GM19372 (cell line): Measurements from ENCODE around the gene NLGN3.

Experiments
- ATAC-seq: cut with Tn5 transposase; IDR thresholded peaks from one replicate; pipeline ENCODE4 v1.9.1; 2021; ENCODE audit warnings: mild to moderate bottlenecking, low read depth, moderate library complexity; ENCODE audit not compliant: unreplicated experiment

The NLGN3 gene

DNA sequence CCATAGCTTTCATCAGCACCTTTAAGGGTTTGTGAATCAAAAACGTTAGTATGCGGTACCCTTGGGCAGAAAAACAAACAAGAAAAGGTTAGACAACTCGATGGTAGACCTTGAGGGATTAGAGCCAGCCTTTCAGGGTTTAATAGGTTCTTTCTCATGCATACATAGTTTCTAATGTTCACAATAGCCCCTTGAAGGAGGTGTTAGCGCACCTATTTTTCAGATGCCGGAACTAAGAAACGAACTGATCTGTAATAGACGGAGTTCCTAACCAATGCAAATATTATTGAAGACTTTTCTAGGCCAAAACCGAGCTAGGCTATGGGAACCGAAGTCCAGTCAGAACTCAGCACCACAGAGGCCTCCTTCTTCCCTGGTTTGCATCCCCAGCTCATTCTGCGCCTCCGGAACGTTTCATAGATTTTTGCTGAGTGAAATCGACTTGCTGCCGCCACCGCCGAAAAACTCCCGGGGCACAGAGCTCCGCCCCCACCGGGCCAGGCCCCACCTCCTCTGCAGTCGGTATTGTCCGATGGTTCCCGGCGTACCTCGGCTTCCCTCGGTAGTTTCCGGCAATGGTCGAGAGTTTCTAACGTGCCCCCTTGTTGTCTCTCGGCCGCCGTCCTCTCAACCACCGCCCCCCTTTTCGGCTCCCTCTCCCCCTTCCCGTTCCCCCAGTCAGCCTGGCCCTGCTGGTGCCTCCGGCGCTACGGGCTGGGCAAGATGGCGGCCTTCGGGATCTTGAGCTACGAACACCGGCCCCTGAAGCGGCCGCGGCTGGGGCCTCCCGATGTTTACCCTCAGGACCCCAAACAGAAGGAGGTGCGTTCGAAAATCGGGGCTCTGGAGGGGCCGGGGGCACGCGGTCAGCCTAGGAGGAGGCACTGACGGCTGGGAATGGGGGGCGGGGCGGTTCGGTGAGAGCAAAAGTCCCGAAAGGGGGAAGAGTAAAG lies 26.3 kb upstream of the NLGN3 start, which contains the start of gene MED12:
Gene MED12 (plus strand): TSS at position 565 of the 953 bp plus-strand sequence. CDS start 159 bp downstream, at position 724.
- ATAC-seq, result peak; percentile 89

DNA sequence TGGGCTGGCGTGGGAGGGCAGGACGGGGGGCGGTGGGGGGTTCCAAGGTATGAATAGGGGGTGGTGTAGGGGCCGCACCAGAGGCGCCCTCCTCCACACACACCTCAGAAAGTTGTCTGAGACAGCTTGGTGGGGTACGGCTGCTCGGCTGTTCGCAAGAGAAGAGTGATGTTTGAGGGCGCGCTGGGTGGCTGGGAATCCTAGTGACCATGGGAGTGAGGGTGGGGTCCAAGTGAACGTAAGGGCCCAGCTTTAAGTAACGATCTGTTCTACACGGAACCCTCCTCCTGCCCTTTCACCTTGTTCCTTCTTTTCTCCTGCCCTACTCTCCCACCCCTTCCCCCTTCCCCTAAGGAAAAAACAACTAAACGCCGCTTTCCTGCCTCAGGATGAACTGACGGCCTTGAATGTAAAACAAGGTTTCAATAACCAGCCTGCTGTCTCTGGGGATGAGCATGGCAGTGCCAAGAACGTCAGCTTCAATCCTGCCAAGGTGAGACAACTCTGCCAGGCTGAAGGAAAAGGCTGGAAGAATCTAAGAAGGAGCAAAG lies 25.6 kb upstream of the NLGN3 start:
- ATAC-seq, result no peak

DNA sequence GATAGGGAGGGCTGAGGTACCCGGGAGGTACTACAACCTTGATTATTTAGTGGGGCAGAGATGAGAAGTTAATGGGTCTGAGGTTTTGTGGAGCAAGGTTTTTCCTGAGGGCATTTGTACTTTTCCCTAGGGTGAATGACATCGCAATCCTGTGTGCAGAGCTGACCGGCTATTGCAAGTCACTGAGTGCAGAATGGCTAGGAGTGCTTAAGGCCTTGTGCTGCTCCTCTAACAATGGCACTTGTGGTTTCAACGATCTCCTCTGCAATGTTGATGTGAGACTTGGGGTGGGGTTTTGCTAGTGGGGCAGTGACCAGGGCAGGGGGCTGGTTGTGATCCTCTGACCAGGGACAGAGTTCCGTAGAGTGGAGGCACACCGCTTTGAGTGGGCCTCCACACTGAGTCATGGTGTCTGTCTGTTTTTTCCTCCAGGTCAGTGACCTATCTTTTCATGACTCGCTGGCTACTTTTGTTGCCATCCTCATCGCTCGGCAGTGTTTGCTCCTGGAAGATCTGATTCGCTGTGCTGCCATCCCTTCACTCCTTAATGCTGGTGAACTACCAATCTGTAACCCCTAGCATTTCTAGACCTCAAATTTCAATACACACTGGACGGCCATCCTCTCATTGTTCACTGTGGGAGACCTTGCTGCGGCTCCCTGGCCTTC lies 16.3 kb upstream of the NLGN3 start:
- ATAC-seq, result no peak

DNA sequence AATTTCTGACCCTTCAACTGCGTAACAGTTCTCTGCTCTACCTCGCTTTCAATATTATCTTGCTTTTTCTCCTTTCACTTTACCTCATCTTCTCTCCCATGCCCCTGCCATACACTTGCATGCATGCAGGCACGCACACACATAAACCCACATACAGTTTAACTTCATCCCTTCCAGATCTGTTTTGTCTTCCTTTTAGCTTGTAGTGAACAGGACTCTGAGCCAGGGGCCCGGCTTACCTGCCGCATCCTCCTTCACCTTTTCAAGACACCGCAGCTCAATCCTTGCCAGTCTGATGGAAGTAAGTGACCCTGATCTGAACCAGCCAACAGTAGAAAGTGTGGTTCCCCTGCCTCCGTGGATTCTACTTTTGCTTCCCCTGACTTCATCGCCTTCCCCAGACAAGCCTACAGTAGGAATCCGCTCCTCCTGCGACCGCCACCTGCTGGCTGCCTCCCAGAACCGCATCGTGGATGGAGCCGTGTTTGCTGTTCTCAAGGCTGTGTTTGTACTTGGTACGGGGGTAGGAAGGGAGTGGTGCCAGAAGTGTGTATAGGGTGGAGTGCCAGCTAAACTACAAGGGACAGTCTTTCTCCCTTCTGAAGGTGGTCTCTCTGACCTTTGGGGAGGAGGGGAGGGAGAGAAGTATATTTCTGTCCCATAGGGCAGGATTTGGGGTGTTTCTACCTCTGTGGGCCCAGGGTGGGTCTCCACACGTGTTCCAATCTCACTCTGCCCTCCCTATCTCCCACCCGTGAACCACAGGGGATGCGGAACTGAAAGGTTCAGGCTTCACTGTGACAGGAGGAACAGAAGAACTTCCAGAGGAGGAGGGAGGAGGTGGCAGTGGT lies 15.5 kb upstream of the NLGN3 start:
- ATAC-seq, result peak; percentile 59

DNA sequence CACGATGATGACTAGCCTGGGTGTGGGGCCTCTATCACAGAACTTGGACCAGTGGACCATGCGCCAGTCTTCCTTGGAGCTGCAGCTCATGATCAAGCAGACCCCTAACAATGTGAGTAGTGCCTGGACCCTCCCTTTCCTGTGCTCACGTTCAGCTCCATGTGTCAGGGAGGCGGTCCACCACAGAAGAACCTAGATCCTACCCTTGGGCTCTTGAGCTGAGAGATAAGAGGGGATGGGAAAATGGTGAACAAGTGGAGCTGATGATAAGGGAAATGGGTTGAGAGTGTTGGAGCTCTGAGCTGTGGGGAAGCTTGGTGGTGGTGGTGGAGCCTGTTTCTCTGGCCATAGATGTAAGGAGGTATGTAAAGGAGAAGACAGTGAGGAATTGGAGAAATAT lies 13.1 kb upstream of the NLGN3 start:
- no peak for ATAC-seq

DNA sequence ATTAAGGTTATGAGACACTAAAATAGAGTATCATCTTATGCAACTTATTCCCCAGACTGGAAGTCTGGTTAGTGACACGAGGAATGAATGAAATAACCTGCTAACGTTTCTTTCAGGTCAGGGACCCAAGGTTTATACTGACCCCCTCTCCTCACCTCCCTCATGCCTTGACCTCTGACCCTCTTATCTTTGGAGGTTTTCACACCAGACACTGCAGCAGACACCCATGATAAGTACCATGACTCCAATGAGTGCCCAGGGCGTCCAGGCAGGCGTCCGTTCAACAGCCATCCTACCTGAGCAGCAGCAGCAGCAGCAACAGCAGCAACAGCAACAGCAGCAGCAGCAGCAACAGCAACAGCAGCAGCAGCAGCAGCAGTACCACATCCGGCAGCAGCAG lies 4.2 kb upstream of the NLGN3 start:
- no peak for ATAC-seq

DNA sequence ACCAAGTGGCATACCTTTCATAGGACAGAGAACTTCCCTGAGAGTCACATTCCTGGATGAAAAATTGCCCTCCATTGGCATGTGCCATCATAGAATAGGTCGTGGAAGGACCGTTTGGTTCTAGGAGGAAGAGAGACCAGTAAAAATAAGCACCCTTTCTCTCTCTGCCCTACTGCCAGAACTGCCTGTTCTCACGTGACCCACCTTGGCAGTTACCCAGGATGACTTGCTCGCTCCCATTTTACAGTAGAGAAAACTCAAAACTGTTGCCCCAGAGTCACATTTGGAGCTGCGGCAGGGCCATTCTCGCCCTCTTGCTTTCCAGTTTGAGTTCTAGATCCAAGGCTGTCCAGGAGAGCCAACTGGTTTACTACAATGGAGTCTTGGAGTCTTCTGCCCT lies 1.1 kb upstream of the NLGN3 start:
- no peak for ATAC-seq

DNA sequence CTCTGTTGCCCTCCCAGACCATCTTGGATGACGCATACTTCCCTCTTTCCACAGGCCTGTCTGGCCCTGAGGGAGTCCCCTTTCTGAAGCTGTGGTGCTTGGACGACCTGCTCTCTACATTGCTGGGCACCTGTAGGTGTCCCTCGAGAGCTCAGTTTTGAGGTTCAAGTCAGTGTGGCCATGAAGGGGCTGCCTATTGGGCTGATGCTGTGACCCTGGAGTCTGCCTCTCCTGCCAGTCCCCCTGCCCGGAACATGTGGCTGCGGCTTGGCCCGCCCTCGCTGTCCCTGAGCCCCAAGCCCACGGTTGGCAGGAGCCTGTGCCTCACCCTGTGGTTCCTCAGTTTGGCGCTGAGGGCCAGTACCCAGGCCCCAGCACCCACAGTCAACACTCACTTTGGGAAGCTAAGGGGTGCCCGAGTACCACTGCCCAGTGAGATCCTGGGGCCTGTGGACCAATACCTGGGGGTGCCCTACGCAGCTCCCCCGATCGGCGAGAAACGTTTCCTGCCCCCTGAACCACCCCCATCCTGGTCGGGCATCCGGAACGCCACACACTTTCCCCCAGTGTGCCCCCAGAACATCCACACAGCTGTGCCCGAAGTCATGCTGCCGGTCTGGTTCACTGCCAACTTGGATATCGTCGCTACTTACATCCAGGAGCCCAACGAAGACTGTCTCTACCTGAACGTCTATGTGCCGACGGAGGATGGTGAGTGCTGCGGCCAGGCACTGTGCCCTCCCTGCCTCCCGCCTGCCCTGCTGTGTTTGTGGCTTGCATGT lies 3.0 kb downstream of the NLGN3 start:
- no peak for ATAC-seq

DNA sequence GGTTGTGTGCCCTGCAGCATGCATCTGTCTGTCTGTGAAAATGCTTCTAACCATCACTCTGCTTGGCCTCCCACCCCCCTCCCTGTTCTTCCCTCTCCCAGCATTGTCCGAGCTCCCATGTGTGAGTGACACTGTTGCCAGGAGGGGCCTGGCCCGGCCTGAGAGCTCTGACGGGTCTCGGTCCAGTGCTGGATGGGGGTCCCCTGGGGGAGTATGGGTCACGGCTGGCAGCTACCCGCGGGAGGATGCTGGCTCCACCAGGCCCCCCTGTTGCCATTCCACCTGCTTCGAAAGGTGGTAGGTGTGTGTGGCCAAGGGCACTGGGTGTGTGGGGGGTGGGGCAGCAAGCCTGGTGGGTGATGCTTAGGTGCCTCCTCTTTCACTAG lies 3.6 kb downstream of the NLGN3 start:
- ATAC-seq, result no peak

DNA sequence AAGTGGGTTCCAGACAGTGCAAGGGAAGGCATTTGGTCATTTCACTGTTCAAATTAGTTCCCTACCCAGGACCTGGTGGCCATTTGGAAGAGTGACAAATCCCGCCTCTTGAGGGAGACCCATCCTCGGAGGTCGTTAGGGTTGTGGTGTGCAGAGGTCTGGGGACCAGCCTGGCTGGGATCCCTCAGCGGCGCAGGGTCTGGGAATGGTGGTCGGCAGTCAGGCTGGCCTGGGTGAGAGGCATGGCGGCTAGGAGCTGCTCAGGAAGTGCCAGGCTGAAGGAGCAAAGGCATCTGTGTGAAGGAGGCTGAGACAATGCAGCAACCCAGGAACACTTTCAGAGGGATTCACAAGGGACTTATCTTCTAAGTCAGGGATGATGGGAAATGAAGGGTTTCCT lies 6.7 kb downstream of the NLGN3 start:
- ATAC-seq, result no peak

DNA sequence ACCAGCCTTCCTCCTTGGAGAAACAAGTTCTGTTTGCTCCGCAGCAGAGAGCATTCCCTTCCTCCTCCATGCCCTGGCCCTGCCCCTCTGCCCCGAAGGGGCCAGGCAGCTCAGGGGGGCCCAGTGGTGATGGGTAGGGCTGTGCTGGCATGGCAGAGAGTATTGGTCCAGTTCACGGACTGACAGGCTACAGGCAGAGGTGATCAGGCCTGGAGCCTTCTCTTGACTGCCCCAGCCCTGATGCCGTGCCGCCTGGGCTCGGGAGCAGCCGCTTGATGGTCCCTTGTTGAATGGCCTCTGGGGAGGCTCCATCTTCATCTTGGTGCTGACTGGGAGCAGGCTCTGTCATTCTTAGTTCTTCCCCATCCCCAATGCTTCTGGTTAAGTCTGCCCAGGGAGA lies 9.6 kb downstream of the NLGN3 start:
- no peak for ATAC-seq

DNA sequence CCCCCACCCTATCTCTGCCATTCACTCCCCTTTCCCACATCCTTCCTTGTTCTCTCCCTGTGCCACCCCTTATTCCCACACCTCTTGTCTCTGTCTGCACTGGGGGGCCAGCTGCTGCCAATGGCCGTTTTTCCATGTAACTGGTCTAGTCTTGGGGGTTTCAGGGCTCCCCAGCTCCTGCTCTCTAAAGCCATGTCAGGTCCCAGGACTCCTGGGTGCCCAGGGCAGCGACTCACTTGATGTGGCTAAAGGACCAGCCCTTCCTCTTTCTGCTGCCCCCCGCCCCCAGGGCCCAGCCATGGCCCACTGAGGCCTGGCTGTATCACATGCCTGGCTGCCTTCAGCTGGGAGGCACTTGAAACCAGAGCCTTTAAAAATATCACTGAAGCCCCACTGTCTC lies 10.0 kb downstream of the NLGN3 start:
- no peak for ATAC-seq

DNA sequence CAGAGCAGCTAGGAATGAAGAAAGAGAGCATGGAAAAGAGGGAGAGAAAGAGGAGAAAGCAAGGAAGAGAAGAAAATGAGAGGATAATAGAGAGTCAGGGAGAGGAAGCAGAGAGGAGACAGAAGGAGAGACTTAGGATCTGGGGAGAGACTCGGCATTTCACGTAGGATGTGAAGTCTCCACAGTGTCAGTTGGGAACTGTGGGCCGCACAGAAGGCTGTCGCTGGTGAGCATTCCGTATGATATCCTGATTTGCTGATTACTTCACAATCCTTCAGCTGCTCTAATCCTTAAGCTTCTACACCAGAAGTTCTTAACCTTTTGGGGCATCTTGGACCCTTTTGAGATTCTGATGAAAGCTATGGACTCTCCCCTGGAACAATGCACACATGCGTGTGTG lies 14.0 kb downstream of the NLGN3 start:
- ATAC-seq, result no peak

DNA sequence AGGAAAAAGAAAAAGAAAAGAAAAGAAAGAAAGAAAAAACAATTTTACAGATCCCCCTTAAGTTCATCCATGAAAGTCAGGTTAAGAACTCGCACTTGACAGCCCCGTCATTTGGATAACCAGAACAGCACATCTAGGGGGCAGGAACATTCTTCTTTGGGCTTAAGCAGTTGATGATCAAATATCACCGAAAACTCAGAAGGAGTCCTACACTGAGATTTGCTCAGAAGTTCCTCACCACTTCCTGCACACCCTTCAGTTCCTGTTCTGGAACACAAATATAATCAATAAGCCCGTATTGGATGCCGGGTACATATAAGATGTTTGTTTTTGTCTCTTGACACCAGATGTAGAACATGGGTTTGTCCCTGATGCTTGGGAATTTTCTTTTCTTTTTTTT lies 14.7 kb downstream of the NLGN3 start:
- no peak for ATAC-seq

DNA sequence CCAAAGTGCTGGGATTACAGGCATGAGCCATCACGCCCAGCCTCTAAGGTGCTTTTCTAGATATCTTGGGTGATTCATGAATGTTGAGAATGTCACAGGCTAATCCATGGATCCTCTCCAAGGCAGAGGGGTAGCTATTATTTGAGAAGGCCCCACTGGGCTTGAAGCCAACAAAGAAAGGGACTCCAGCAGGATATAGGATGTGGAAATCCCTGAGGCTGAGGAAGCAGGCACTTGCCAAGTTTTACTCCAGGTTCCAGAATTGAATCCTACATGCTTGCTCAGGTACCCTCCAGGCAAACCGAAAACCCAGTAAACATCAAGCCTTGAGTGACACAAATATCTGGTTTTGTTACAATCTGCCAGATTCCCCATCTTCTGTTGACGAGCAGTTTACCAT lies 15.8 kb downstream of the NLGN3 start:
- no peak for ATAC-seq

DNA sequence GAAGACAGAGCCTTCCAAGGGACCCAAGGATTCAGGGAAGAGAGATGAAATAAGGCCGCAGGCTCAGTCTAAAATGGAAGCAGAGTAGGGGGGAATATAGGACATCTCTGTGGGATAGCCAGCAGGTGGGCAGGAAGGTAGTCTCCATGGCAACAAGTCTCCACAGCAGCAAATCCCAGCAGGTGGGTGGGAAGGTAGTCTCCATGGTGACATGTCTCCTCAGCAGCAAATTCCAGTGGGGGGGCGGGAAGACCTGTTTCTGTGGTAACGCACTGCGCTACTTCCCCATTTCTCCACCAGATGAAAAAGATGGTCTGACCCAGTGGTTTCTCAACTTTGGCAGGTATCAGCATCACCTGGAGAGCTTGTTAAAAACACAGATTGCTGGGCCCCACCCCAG lies 18.3 kb downstream of the NLGN3 start:
- ATAC-seq, result no peak

DNA sequence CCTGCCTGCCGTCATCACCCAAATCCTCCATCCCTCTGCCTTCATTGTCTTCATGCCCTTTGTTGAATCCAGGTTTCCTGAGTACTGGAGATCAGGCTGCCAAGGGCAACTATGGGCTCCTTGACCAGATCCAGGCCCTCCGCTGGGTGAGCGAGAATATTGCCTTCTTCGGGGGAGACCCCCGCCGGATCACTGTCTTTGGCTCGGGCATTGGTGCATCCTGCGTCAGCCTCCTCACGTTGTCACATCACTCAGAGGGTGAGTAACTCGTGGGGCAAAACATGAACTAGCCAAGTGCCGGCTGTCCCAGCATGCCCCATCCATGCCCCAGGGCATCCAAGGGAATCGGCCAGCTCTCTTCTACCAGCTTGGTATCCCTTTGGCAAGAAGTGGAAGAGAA lies 19.4 kb downstream of the NLGN3 start:
- ATAC-seq, result no peak

DNA sequence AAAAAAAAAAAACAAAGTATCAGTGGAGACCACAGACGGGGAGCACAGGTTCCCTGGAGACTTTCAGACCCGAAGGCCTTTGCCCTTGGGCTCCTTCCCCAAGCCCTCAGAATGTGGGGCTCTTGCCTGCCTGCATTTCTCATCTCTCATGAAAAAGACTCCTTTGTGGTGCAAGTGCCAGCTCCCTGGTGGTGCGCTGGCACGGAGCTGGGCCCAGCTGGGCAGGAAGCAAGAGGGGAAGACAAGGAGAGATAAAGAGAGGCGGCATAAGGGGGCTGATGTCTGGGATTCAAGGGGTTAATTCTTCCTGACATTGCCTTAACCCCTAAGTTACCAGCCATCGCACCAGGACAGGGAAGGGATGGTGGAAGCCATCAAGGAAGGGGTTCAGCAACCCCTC lies 21.8 kb downstream of the NLGN3 start:
- no peak for ATAC-seq

DNA sequence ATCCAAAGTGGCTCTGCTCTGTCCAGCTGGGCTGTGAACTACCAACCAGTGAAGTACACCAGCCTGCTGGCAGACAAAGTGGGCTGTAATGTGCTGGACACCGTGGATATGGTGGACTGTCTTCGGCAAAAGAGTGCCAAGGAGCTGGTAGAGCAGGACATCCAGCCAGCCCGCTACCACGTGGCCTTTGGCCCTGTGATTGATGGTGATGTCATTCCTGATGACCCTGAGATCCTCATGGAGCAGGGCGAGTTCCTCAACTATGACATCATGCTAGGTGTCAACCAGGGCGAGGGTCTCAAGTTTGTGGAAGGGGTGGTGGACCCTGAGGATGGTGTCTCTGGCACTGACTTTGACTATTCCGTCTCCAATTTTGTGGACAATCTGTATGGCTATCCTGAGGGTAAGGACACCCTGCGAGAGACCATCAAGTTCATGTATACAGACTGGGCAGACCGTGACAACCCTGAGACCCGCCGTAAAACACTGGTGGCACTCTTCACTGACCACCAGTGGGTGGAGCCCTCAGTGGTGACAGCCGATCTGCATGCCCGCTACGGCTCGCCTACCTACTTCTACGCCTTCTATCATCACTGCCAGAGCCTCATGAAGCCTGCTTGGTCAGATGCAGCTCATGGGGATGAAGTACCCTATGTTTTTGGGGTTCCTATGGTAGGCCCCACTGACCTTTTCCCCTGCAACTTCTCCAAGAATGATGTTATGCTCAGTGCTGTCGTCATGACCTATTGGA lies 22.6 kb downstream of the NLGN3 start:
- no peak for ATAC-seq
